GM23338 (cell line): ENCODE data around the gene MBOAT7. TPM values are rescaled to one million over a fixed set of nuclear protein-coding genes. Genes with fewer than 3 reads are reported as not detected.

Source experiments
- ATAC-seq: fragments of 200-7000 bp; cut with Tn5 transposase; 3 replicates; pipeline ENCODE4 v1.9.1; 2020
- DNase-seq: peaks from one replicate; pipeline ENCODE4 v3.0.0-alpha.2; 2015; ENCODE audit warnings: low spot score
- H2AFZ ChIP-seq: fragments of 200-600 bp; sonication (generic); 2 replicates; pipeline ENCODE4 v1.8.0; 2016; ENCODE audit warnings: antibody characterized with exemption, mild to moderate bottlenecking, moderate library complexity
- H3F3A ChIP-seq: fragments of 200-600 bp; sonication (generic); replicated peaks from 2 replicates; pipeline ENCODE4 v1.8.0; 2017; ENCODE audit warnings: antibody characterized with exemption, mixed run types, low read depth
- H3K27ac ChIP-seq: fragments of 200-600 bp; sonication (generic); 2 replicates; pipeline ENCODE4 v1.6.1; 2016; ENCODE audit warnings: low read depth
- H3K27me3 ChIP-seq: fragments of 200-600 bp; sonication (generic); 2 replicates; pipeline ENCODE4 v1.8.0; 2016; ENCODE audit warnings: mild to moderate bottlenecking, mixed run types, moderate library complexity; ENCODE audit not compliant: insufficient read depth
- H3K36me3 ChIP-seq: fragments of 200-600 bp; sonication (generic); 2 replicates; pipeline ENCODE4 v1.8.0; 2016; ENCODE audit warnings: mild to moderate bottlenecking; ENCODE audit not compliant: insufficient read depth
- H3K4me1 ChIP-seq: fragments of 200-600 bp; sonication (generic); 2 replicates; pipeline ENCODE4 v1.8.0; 2016; ENCODE audit warnings: mild to moderate bottlenecking, moderate library complexity; ENCODE audit not compliant: insufficient read depth
- H3K4me2 ChIP-seq: fragments of 200-600 bp; sonication (generic); 2 replicates; pipeline ENCODE4 v1.7.1; 2017; ENCODE audit warnings: mixed run types
- H3K4me3 ChIP-seq: fragments of 200-600 bp; sonication (generic); 2 replicates; pipeline ENCODE4 v1.6.1; 2016; ENCODE audit warnings: mixed run types
- H3K79me2 ChIP-seq: fragments of 200-600 bp; sonication (generic); replicated peaks from 2 replicates; pipeline ENCODE4 v1.8.0; 2017; ENCODE audit warnings: mild to moderate bottlenecking; ENCODE audit not compliant: insufficient read depth
- H3K9me2 ChIP-seq: fragments of 200-600 bp; sonication (generic); 2 replicates; pipeline ENCODE4 v1.8.0; 2017; ENCODE audit not compliant: insufficient read depth
- H4K20me1 ChIP-seq: fragments of 200-600 bp; sonication (generic); replicated peaks from 2 replicates; pipeline ENCODE4 v1.8.0; 2017; ENCODE audit warnings: mild to moderate bottlenecking; ENCODE audit not compliant: insufficient read depth
- H3K27ac Mint-ChIP-seq: 2 replicates; pipeline ENCODE4 v1.8.0; 2020; ENCODE audit warnings: inconsistent platforms, mild to moderate bottlenecking, moderate library complexity, mixed read lengths
- H3K27me3 Mint-ChIP-seq: 3 replicates; pipeline ENCODE4 v1.8.0; 2022; ENCODE audit warnings: low read depth, mild to moderate bottlenecking, moderate library complexity, mixed read lengths, inconsistent platforms; ENCODE audit not compliant: insufficient read depth, poor library complexity
- H3K36me3 Mint-ChIP-seq: 3 replicates; pipeline ENCODE4 v1.8.0; 2021; ENCODE audit warnings: low read depth, mild to moderate bottlenecking, inconsistent platforms, moderate library complexity, mixed read lengths
- H3K4me1 Mint-ChIP-seq: 3 replicates; pipeline ENCODE4 v1.8.0; 2020; ENCODE audit warnings: mild to moderate bottlenecking, inconsistent platforms, mixed read lengths
- H3K4me3 Mint-ChIP-seq: 3 replicates; pipeline ENCODE4 v1.8.0; 2021; ENCODE audit warnings: moderate library complexity, mild to moderate bottlenecking, inconsistent platforms, mixed read lengths
- H3K9me3 Mint-ChIP-seq: 3 replicates; pipeline ENCODE4 v1.8.0; 2020; ENCODE audit warnings: moderate library complexity, mild to moderate bottlenecking, inconsistent platforms, mixed read lengths
- CREB1 ChIP-seq: fragments of 250-450 bp; sonication (Bioruptor Pico); IDR thresholded peaks from 2 replicates; pipeline ENCODE4 v1.5.0; 2020; ENCODE audit warnings: low read depth, mild to moderate bottlenecking, moderate library complexity
- CTCF ChIP-seq, 2 experiments: fragments of 200-600 bp in 1 of 2; sonication (generic) in 1 of 2; conservative IDR thresholded peaks; 2 replicates each; pipeline versions ENCODE4 v1.5.1 to v1.6.1; 2016 to 2017; ENCODE audit warnings: antibody characterized with exemption in 2 of 2, low read depth in 2 of 2, mild to moderate bottlenecking in 2 of 2, moderate library complexity in 1 of 2
- EZH2 ChIP-seq: fragments of 200-600 bp; sonication (generic); IDR thresholded peaks from one replicate; pipeline ENCODE4 v1.8.0; 2017; ENCODE audit warnings: antibody characterized with exemption, mild to moderate bottlenecking, low read depth; ENCODE audit not compliant: unreplicated experiment
- EZH2phosphoT487 ChIP-seq: fragments of 200-600 bp; sonication (generic); IDR thresholded peaks from one replicate; pipeline ENCODE4 v1.8.1; 2018; ENCODE audit warnings: antibody characterized with exemption; ENCODE audit not compliant: unreplicated experiment
- JUNB ChIP-seq: IDR thresholded peaks from one replicate; pipeline ENCODE4 v1.6.1; 2016; ENCODE audit warnings: antibody characterized with exemption; ENCODE audit not compliant: unreplicated experiment
- NANOG ChIP-seq: IDR thresholded peaks from 2 replicates; pipeline ENCODE4 v1.6.1; 2016; ENCODE audit warnings: antibody characterized with exemption, borderline replicate concordance
- POLR2AphosphoS5 ChIP-seq: IDR thresholded peaks from 2 replicates; pipeline ENCODE4 v1.6.1; 2016; ENCODE audit warnings: antibody characterized with exemption, low read depth
- REST ChIP-seq: IDR thresholded peaks from one replicate; pipeline ENCODE4 v1.6.1; 2018; ENCODE audit warnings: antibody characterized with exemption; ENCODE audit not compliant: unreplicated experiment
- STAT1 ChIP-seq: IDR thresholded peaks from one replicate; pipeline ENCODE4 v1.6.1; 2016; ENCODE audit warnings: antibody characterized with exemption; ENCODE audit not compliant: unreplicated experiment
- ZNF114 ChIP-seq: fragments of 250-450 bp; sonication (Bioruptor Pico); IDR thresholded peaks from 2 replicates; pipeline ENCODE4 v1.5.0; 2020; ENCODE audit warnings: mild to moderate bottlenecking, moderate library complexity
- ZNF331 ChIP-seq: fragments of 250-450 bp; sonication (Bioruptor Pico); IDR thresholded peaks from 2 replicates; pipeline ENCODE4 v1.5.0; 2020; ENCODE audit warnings: low read depth, mild to moderate bottlenecking, moderate library complexity
- polyA plus RNA-seq: library from polyadenylated mRNA; unstranded; fragments of >200 nt; fragmentation: Nextera tagmentation; extraction: Ambion mirVana; gene quantifications from 2 replicates; pipeline ENCODE4 v1.2.1, GENCODE V29; 2016
- total RNA-seq: library from RNA; depleted of rRNA; stranded (reverse); fragments of >200 nt; shearing (Covaris generic); gene quantifications from 2 replicates; pipeline ENCODE4 v1.2.3, GENCODE V29; 2014

Gene MBOAT7
- total and polyA plus RNA-seq, 2 experiments from 2014 or later = 77.8 to 184 TPM

DNA sequence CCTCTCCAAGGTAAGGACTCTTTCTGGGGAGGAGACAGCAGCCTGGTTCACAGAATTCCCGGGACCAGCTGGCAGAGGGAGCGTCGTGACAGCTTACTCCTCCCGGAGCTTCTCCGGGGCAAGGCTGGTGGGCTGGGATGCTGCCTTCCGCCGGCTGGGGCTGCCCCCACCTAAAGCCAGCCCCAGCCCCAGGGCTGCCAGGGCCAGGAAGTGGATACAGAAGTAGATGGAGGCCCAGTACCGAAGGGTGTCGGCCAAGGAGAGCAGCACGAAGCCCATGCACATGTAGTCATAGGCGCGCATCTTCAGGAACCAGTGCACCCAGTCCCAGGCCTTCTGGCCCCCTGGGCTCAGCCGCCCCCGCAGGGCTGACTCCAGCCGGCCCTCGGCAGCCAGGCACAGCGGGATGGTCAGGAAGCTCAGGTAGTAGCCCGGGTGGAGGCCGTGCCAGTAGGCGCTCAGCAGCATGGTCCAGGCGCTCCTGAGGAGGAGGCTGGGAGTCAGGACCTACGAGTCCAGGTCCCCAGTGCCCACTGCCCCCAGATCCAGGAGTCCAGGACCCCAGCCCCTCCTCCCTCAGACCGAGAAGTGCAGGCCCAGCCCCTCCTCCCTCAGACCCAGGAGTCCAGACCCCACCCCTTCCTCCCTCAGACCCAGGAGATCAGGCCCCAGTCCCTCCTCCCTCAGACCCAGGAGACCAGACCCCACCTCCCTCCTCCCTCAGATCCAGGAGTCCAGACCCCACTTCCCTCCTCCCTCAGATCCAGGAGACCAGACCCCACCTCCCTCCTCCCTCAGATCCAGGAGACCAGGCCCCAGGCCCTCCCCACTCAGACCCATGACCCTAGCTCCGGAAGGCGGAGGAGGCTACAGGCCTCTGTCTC lies 15.2 kb downstream of the MBOAT7 start:
- Mint-ChIP-seq H3K27me3 (peaks cover 34% of the 10 kb centered on the region), H3K36me3 (peaks cover 15% of the 10 kb centered on the region), H3K4me1 (peaks cover 21% of the 10 kb centered on the region), H3K9me3 (no peaks in the 10 kb centered on the region; the same call in 1 of the 3 replicates), H3K4me3 (peak overlapping the region; percentile 27; the same call in 1 of the 3 replicates), H3K27ac (no peak overlapping the region)
- no peak for TF ChIP-seq ZNF114 (CRISPR knock-in tag)
- no peak for TF ChIP-seq STAT1
- no peak for TF ChIP-seq ZNF331 (CRISPR knock-in tag)
- no peak for ATAC-seq
- Histone ChIP-seq H3K36me3 (peaks cover 9% of the 10 kb centered on the region; the same call in 1 of the 2 replicates), H3F3A (peaks cover 17% of the 10 kb centered on the region), H3K4me1 (peaks cover 2% of the 10 kb centered on the region; the same call in 1 of the 2 replicates), H3K9me2 (no peaks in the 10 kb centered on the region), H4K20me1 (peaks cover 9% of the 10 kb centered on the region), H3K4me2 (no peak overlapping the region), H2AFZ (no peak overlapping the region), H3K27ac (peak overlapping the region; percentile 69; the same call in 1 of the 2 replicates), H3K4me3 (no peak overlapping the region), H3K79me2 (no peaks in the 10 kb centered on the region), H3K27me3 (no peaks in the 10 kb centered on the region)
- peak; percentile 34 for DNase-seq

DNA sequence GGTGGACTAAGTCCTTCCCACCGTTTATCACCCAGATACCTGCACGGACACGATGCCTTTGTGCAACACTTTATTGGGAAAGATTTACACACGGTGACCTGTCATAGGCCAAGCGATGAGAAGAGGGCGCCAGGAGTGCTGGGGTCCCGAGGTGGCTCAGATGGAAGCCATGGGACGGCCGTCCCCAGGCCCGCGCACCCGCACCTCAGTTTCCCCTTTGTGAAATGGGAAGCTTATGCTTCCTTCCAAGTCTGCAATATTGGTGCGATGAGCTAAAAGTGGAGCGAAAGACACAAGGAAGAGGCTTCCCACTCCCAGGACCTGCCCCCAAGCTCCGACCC lies 16.1 kb downstream of the MBOAT7 start:
- Mint-ChIP-seq H3K4me1 (peaks cover 16% of the 10 kb centered on the region), H3K36me3 (peaks cover 14% of the 10 kb centered on the region), H3K4me3 (peak overlapping the region; percentile 84), H3K9me3 (no peaks in the 10 kb centered on the region; the same call in 1 of the 3 replicates), H3K27me3 (peaks cover 30% of the 10 kb centered on the region), H3K27ac (no peak overlapping the region; the same call in 1 of the 2 replicates)
- H2AFZ ChIP-seq = no peak overlapping the region
- peaks cover 4% of the 10 kb centered on the region for H4K20me1 ChIP-seq
- H3K4me2 ChIP-seq = peak overlapping the region; percentile 80
- no peaks in the 10 kb centered on the region for H3K79me2 ChIP-seq
- peaks cover 13% of the 10 kb centered on the region for H3F3A ChIP-seq
- no peak for TF ChIP-seq CTCF (conservative IDR thresholded peaks at IDR 0.05; ENCODE audit: low read depth in 2 of 2)
- TF ChIP-seq REST = no peak
- no peak for TF ChIP-seq ZNF114 (CRISPR knock-in tag)
- TF ChIP-seq NANOG = no peak
- no peak for TF ChIP-seq EZH2
- no peak; the same call in 1 of the 2 replicates for TF ChIP-seq POLR2AphosphoS5
- no peak for TF ChIP-seq CREB1 (CRISPR knock-in tag)
- TF ChIP-seq ZNF331 (CRISPR knock-in tag) = no peak
- no peak for TF ChIP-seq EZH2phosphoT487
- no peak for TF ChIP-seq JUNB
- H3K36me3 ChIP-seq = peaks cover 9% of the 10 kb centered on the region; the same call in 1 of the 2 replicates
- no peaks in the 10 kb centered on the region for H3K9me2 ChIP-seq
- H3K27me3 ChIP-seq = no peaks in the 10 kb centered on the region
- no peak for DNase-seq
- H3K27ac ChIP-seq = peak overlapping the region; percentile 69
- peak overlapping the region; percentile 53 for H3K4me3 ChIP-seq
- ATAC-seq = peak; percentile 11
- peaks cover 2% of the 10 kb centered on the region; the same call in 1 of the 2 replicates for H3K4me1 ChIP-seq
